ENCODE data around the gene GPR139. TPM values are rescaled to one million over a fixed set of nuclear protein-coding genes. Genes with fewer than 3 reads are reported as not detected.

GPR139 gene
- total RNA-seq, 2 experiments from 2014 or later = not detected

DNA sequence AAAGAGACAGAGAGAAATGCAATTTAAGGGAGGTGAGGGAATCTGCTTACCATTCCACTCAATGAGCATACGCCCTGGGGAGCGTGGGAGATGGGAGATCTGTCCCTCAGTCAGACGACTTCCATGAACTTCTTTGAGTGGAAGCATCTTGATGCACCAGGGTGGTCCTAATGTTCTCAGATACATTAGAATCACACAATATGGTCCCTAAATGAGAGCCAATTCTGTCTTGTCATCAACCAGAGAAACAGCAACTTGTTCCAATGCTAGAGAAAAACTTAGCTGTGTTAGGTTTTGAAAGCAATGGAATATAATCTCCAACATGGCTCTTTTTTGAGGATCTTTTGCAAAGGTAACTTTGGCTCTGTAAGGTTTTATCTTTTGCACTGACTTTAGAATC is 44.1 kb downstream of the GPR139 start:
- peaks cover 4% of the 10 kb centered on the region for H3K9me3 Mint-ChIP-seq
- H3K36me3 Mint-ChIP-seq = no peaks in the 10 kb centered on the region
- peaks cover 3% of the 10 kb centered on the region for H3K27me3 Mint-ChIP-seq

DNA sequence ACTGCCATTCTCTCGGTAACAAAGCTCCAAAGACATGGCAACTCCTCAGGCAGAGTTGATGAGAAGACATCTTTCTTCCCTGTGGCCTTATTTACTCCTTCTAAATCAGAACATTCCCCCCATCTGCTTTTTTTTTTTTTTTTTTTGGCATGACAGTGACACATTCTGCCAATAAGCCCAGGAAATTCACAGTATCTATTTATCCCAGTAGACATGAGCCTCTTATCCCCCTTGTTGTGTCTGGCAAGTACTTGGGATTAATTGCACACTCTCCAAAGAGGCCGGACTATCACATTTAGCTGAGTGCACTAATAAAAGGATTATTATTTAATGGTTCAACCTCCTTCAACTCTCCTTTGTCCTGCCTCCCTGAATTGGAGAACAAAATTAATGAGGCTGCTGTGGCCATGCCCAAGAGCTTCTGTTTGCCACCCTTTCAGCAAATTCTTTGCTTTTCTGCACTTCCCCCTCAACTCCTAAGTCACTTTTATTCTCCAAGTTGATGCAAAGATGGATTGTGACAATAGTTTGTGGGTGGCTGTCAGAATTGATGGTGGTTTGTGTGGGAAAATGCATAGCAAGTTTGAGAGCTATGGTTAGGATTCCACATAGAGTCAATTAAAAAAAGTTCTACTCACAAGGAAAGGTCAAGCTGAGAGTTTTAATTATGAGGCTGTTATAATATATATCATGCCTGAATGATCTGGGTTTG is 47.2 kb downstream of the GPR139 start:
- H3K4me3 Mint-ChIP-seq = no peak overlapping the region

More for the DNA sequence above, 44.1 kb downstream of the GPR139 start:
- DNase-seq = no peak
- Mint-ChIP-seq H3K27ac (no peak overlapping the region), H3K4me3 (no peak overlapping the region), H3K4me1 (no peaks in the 10 kb centered on the region)

DNA sequence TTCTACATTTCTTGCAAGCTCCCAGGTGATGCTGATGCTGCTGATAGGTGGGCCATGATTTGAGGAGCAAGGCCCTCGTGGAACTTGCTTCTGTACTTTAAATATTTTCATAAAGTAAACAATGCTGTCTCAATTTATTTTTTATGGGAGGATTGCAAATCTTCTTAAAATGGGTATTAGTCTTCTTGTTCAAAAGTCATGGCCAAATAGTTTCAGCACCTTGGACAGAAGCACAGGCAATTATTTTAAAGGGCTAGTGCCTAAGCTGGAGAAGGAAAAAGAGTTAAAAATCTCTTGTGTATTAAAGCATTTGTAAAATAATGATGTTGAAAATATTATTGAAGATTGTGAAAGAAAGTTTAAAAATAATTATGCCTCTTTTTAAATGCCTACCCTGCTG is 50.5 kb downstream of the GPR139 start:
- Mint-ChIP-seq H3K36me3 (no peaks in the 10 kb centered on the region), H3K9me3 (peaks cover 4% of the 10 kb centered on the region), H3K4me3 (no peak overlapping the region), H3K4me1 (no peaks in the 10 kb centered on the region), H3K27me3 (peaks cover 8% of the 10 kb centered on the region), H3K27ac (no peak overlapping the region)
- no peak for DNase-seq

More for the DNA sequence above, 47.2 kb downstream of the GPR139 start:
- no peaks in the 10 kb centered on the region for H3K36me3 Mint-ChIP-seq
- H3K27me3 Mint-ChIP-seq = peaks cover 8% of the 10 kb centered on the region
- H3K27ac Mint-ChIP-seq = no peak overlapping the region
- peaks cover 4% of the 10 kb centered on the region for H3K9me3 Mint-ChIP-seq
- no peaks in the 10 kb centered on the region for H3K4me1 Mint-ChIP-seq
- DNase-seq = no peak

DNA sequence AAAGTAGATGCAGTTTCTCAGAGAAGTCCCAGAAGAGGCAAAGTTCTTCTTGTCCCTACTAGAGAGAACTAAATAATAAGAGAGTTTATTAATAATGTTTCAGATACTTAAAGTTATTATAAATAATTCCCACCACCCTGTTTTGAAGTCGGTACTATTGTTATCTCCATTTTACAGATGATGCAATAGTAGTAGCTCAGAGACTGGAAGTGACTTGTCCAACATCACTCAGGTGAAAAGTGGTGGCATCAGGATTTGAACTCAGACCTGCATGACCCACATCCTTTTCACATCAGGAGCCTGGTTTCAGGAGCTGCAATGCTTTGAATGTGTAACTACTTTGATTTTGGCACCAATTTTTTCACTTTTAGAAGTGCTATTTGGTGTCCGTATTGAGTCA is 52.7 kb downstream of the GPR139 start:
- H3K4me3 Mint-ChIP-seq = no peak overlapping the region
- H3K27me3 Mint-ChIP-seq = peaks cover 8% of the 10 kb centered on the region
- no peaks in the 10 kb centered on the region for H3K36me3 Mint-ChIP-seq
- H3K9me3 Mint-ChIP-seq = peaks cover 5% of the 10 kb centered on the region
- no peaks in the 10 kb centered on the region for H3K4me1 Mint-ChIP-seq
- no peak overlapping the region for H3K27ac Mint-ChIP-seq
- no peak for DNase-seq

DNA sequence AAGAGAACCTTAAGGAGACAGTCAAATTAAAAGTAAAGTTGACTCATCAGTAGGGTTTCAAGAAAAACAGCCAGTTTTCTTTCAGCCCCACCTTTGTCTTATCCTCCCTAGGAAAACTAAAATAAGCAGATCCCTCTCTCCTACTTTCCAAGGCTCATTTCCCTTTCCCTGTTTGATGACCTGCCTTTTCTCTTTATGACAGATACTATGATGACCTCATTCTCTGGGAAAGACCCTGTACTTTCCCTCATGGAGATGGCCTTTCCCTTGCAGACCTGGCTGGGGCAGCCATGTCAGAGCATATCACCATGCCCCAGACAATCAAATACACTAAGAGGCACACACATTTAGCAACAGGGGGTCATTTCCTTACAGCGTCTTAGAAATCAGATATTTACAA is 53.6 kb downstream of the GPR139 start:
- H3K4me3 Mint-ChIP-seq = no peak overlapping the region
- no peak overlapping the region for H3K27ac Mint-ChIP-seq
- no peaks in the 10 kb centered on the region for H3K4me1 Mint-ChIP-seq
- DNase-seq = no peak
- H3K27me3 Mint-ChIP-seq = peaks cover 5% of the 10 kb centered on the region
- H3K9me3 Mint-ChIP-seq = peaks cover 6% of the 10 kb centered on the region
- H3K36me3 Mint-ChIP-seq = no peaks in the 10 kb centered on the region

DNA sequence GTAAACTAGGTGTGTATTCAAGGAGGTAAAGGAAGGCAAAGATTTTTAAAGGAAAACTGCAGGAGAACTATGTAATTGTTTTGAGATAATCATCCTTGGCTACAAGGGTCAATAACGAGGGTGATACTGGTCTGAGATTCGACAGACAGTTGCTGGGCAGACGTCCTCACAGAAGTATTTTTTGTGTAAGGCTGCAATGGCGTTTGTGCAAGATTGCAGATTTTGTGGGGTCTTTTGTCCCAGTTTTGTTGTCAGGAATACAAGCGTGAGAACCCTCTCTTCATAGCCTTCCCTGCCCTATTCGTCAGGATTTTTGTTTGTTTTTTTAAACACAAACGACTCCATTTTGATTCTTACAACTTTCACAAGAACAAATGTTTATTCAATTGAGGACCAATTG is 57.5 kb downstream of the GPR139 start:
- peaks cover 3% of the 10 kb centered on the region for H3K9me3 Mint-ChIP-seq
- H3K36me3 Mint-ChIP-seq = no peaks in the 10 kb centered on the region
- no peak overlapping the region for H3K4me3 Mint-ChIP-seq
- H3K27ac Mint-ChIP-seq = no peak overlapping the region
- H3K4me1 Mint-ChIP-seq = no peaks in the 10 kb centered on the region
- no peak for DNase-seq
- no peaks in the 10 kb centered on the region for H3K27me3 Mint-ChIP-seq

DNA sequence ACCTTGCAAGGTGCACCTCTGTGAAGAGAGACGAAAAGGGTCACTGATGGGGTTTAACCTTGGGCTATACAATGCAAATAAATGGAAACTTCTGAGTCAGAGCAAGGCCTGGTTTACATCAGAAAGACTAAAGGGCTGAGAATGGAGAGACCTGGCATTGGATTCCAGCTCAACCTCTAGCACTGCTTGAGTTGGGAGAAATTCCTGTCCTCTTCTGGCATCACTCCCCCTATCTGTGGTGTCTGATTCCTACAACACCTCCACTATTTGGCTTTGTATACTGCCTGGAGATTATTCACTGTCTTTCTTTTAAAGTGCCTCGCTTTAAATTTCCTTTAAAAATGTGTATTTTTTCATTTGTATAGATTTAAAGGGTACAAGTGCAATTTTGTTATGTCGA is 68.8 kb downstream of the GPR139 start:
- Mint-ChIP-seq H3K27me3 (peaks cover 9% of the 10 kb centered on the region), H3K4me1 (no peaks in the 10 kb centered on the region), H3K27ac (no peak overlapping the region), H3K36me3 (no peaks in the 10 kb centered on the region), H3K9me3 (peaks cover 2% of the 10 kb centered on the region), H3K4me3 (no peak overlapping the region)
- DNase-seq = no peak

DNA sequence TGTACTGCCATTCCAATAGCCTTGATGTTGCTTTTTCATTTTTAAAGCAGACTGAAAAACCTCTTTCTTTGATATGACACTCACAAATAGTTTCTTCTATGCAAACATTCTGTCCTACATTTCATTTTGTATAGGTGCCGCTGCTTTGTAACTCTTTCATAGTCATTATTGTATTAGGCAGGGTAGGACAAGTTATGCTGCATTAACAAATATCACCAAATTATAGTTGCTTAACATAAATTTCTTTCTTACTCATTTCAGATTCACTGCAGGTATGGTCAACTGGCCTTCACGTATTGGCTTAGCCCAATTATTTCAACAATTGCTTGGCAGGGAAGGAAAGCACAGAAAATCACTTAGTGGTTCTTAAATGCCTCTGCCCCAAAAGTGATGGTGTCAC is 70.8 kb downstream of the GPR139 start:
- Mint-ChIP-seq H3K27me3 (peaks cover 6% of the 10 kb centered on the region), H3K9me3 (peaks cover 2% of the 10 kb centered on the region), H3K4me1 (no peaks in the 10 kb centered on the region), H3K36me3 (no peaks in the 10 kb centered on the region), H3K4me3 (no peak overlapping the region), H3K27ac (no peak overlapping the region)
- no peak for DNase-seq

DNA sequence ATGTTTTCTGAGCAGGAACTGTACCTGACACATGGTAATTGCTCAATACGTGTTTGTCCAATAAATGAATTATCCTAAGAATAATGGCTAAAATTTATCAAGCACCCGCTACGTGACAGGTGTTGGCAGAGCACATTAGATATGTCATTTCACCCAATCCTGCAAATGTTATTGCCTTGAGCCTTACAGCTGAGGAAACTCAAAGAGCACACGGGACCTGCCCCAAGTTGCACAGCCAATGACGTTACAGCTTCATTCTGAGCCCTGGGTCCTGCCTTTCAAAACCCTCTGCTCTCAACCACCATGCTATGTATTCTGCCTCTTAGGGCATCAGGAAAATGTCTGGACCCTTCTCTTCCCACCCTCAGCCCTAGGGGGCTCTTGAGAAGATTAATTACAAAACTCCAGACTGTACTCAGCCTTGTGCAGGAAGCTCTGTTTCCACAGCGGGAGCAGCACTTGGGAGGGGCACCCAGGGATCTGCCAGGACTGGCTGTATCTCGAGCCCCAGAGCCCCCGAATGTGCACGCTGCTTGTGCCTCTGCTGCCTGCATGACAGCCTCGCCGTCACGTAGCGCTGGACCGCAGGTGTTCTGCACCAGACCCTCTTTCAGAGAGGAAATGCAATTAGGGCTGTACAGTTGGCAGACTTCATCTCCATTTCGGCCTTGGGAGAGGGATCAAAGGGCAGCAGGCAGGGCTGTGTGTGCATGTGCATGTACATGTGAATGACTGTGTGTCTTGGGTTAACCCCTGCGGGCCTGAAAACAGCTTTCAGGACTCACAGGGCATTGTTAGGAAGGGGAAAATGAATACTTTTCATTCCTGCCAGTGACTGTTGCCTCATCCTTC is 71.6 kb downstream of the GPR139 start:
- no peak overlapping the region for H3K4me3 Mint-ChIP-seq

DNA sequence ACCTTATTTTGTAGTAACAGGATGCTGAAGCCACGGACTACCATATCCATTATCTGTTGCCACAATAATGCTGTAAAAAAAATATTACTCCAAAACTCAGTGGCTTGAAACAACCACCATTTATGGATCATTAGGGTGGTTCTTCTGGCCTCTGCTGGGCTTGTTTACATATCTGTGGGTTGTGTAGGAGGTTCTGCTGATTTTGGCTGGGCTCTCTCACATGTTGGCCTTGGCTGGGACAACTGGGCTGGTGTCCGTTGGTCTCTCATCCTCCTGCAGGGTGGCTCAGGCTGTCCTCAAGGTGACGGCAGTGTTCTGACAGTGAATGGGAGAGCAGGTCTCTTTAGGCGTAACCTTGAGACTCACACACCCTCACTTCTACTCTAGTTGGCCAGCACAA is 76.0 kb downstream of the GPR139 start:
- Mint-ChIP-seq H3K36me3 (no peaks in the 10 kb centered on the region), H3K27ac (no peak overlapping the region), H3K27me3 (peaks cover 10% of the 10 kb centered on the region), H3K4me3 (no peak overlapping the region), H3K9me3 (no peaks in the 10 kb centered on the region), H3K4me1 (no peaks in the 10 kb centered on the region)
- DNase-seq = no peak

More for the DNA sequence above, 71.6 kb downstream of the GPR139 start:
- Mint-ChIP-seq H3K27ac (no peak overlapping the region), H3K36me3 (no peaks in the 10 kb centered on the region), H3K27me3 (peaks cover 6% of the 10 kb centered on the region), H3K9me3 (peaks cover 2% of the 10 kb centered on the region), H3K4me1 (no peaks in the 10 kb centered on the region)
- DNase-seq = no peak

DNA sequence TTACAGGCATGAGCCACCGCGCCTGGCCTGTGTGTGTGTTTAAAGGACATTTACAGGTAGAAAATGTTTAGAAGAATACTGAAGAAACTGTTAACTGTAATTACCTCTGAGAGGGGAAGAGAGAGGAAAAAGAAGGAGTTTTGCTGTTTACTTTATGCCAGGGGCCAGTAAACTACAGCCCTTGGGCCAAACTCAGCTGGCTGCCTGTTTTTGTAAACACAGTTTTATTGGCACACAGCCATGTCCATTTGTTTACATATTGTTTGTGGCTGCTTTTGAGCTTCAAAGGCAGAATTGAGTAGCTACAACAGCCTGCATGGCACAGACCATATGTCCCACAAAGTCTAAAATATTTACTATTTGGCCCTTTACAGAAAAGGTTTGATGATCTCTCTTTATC is 76.4 kb downstream of the GPR139 start:
- peaks cover 5% of the 10 kb centered on the region for H3K27me3 Mint-ChIP-seq
- no peaks in the 10 kb centered on the region for H3K9me3 Mint-ChIP-seq
- no peaks in the 10 kb centered on the region for H3K36me3 Mint-ChIP-seq
- no peak overlapping the region for H3K4me3 Mint-ChIP-seq
- H3K4me1 Mint-ChIP-seq = no peaks in the 10 kb centered on the region
- DNase-seq = no peak
- no peak overlapping the region for H3K27ac Mint-ChIP-seq

DNA sequence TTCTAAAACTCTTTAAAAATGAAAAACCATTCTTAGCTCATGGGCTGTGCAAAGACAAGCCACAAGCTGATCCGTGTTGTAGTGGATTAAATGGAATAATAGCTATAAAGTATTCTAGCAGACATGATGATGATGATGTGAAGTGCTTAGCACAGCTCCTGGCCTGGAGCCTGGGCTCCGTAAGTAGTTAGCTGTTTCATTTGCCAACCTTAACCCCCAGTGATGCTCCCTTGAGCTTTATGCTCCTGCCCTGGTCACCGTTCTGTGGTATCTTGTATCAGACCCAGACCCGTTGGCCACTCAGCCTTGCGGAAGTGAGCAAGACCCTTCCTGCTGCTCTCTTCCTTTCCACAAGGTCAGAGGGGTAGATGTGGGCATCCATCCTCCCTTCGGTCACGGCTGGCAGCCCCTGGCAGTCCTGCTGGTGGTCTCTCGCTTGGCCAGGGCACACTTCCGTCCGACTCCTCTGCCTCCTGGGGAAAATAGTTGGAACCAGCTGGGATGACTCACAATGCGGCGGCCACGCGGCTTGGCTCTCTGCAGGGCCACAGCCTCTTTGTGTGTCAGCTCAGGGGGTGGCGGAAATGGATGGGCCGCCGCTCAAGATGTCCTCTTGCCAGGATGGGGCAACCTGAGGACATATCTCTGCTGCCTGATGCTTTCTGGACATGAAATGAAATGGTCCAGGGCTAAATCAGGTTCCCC is 79.1 kb downstream of the GPR139 start:
- no peak overlapping the region for H3K4me3 Mint-ChIP-seq
- no peaks in the 10 kb centered on the region for H3K9me3 Mint-ChIP-seq
- peaks cover 5% of the 10 kb centered on the region for H3K27me3 Mint-ChIP-seq

DNA sequence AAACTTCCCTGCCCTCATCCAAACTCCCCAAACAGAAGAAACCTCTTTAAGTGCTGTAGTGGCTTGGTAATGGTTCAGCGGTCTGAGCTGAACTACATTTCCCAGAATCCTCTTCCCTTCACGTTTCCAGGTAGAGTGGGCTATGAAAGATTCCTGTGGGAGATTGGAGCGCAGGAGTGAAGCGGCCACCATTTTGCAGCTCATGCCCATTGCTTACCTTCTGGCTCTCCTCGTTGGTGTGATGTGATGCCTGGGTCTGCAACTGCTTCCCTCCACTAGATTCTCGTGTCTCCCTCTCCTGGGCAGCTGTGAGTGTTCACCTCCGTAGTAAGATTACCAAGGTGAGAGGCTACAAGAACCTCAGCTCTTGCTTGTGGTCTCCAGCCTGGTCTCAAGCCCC is 82.1 kb downstream of the GPR139 start:
- no peaks in the 10 kb centered on the region for H3K4me1 Mint-ChIP-seq
- peaks cover 9% of the 10 kb centered on the region for H3K27me3 Mint-ChIP-seq
- no peak overlapping the region for H3K4me3 Mint-ChIP-seq
- no peak for DNase-seq
- no peak overlapping the region for H3K27ac Mint-ChIP-seq
- no peaks in the 10 kb centered on the region for H3K9me3 Mint-ChIP-seq
- H3K36me3 Mint-ChIP-seq = no peaks in the 10 kb centered on the region

More for the DNA sequence above, 79.1 kb downstream of the GPR139 start:
- no peak for DNase-seq
- H3K27ac Mint-ChIP-seq = no peak overlapping the region
- no peaks in the 10 kb centered on the region for H3K36me3 Mint-ChIP-seq
- no peaks in the 10 kb centered on the region for H3K4me1 Mint-ChIP-seq

DNA sequence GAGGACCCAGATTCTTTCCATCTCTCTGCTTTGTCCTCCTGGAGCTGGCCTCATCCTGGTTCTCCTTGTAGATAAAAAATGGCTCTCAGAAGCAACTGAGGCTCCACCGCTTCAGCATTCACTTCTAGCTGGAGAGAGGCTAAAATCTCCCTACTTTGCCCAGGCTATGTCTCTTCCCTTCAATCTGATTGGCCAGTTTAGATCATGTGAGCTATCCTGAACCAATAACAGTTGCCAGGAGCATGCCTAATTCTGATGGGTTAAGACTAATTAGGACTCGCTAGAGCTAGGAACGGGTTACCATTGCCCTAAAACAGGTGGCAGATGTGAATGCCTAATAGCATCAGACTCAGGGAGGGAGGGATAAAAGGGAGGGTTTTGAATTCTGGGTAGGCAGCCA is 89.6 kb downstream of the GPR139 start:
- no peaks in the 10 kb centered on the region for H3K4me1 Mint-ChIP-seq
- H3K9me3 Mint-ChIP-seq = no peaks in the 10 kb centered on the region
- DNase-seq = no peak
- peaks cover 22% of the 10 kb centered on the region for H3K27me3 Mint-ChIP-seq
- H3K4me3 Mint-ChIP-seq = no peak overlapping the region
- no peaks in the 10 kb centered on the region for H3K36me3 Mint-ChIP-seq
- no peak overlapping the region for H3K27ac Mint-ChIP-seq
